Testis (tissue), 3 donors: ENCODE measurements around the gene CRADD. TPM values are rescaled to one million over a fixed set of nuclear protein-coding genes. Genes with fewer than 3 reads are reported as not detected.

Experiments
- DNase-seq: peaks from one replicate; pipeline ENCODE4 v3.0.0-alpha.2; 2019
- H3K27ac ChIP-seq, 2 donors: fragments of 200-600 bp; sonication (generic); one replicate each; pipeline ENCODE4 v1.5.1; 2019
- H3K27me3 ChIP-seq: fragments of 200-600 bp; sonication (generic); one replicate; pipeline ENCODE4 v1.5.1; 2019
- H3K36me3 ChIP-seq: fragments of 200-600 bp; sonication (generic); one replicate; pipeline ENCODE4 v1.5.1; 2017; ENCODE audit warnings: low read depth; ENCODE audit errors: missing control alignments
- H3K4me1 ChIP-seq: fragments of 200-600 bp; sonication (generic); one replicate; pipeline ENCODE4 v1.5.1; 2019
- H3K4me3 ChIP-seq, 2 donors: fragments of 200-600 bp; sonication (generic); one replicate each; pipeline ENCODE4 v1.5.1; 2017 to 2019
- H3K9me3 ChIP-seq: fragments of 200-600 bp; sonication (generic); one replicate; pipeline ENCODE4 v1.5.1; 2017
- CTCF ChIP-seq, 3 experiments: fragments of 450-650 bp in 2 of 3; fragments of 200-600 bp in 1 of 3; sonication (generic) in 1 of 3; IDR thresholded peaks; one replicate each; pipeline ENCODE4 v1.5.1; 2016 to 2019; ENCODE audit warnings: antibody characterized with exemption in 3 of 3, mild to moderate bottlenecking in 2 of 3, moderate library complexity in 1 of 3
- POLR2A ChIP-seq: fragments of 450-650 bp; IDR thresholded peaks from one replicate; pipeline ENCODE4 v1.6.1; 2017; ENCODE audit warnings: antibody characterized with exemption, mild to moderate bottlenecking, moderate library complexity
- WGBS, 2 donors: methylation state at CpG; one replicate each; pipeline ENCODE4 v1.1.5; 2018; 5-methylcytosine and 5-hydroxymethylcytosine counted together
- intact Hi-C: fragments of 100-400 bp; cut with DNase I; formaldehyde crosslinking; loops from one replicate; pipeline ENCODE4 v1.15.1; 2023; ENCODE audit warnings: low total_unique reads
- polyA plus RNA-seq: library from polyadenylated mRNA; stranded (reverse); fragments of 350-450 nt; fragmentation: Illumina TruSeq; extraction: RNeasy Lipid Tissue Mini Kit (QIAGEN cat#74804); gene quantifications from one replicate; pipeline ENCODE4 v1.2.3, GENCODE V29; 2014; ENCODE audit warnings: low read depth, low replicate concordance; ENCODE audit not compliant: insufficient read depth
- small RNA-seq, 2 donors: library from RNA; depleted of rRNA; stranded (forward); fragments of <200 nt; gene quantifications; one replicate each; pipeline ENCODE3, GENCODE V24; 2016
- total RNA-seq, 2 donors: library from RNA; depleted of rRNA; stranded (reverse); fragments of >200 nt; gene quantifications; one replicate each; pipeline ENCODE4 v1.2.3, GENCODE V29; 2016

The CRADD gene
- total and polyA plus RNA-seq, 3 donors from 2014 or later, result 43.2 to 53.0 (median 46.0) TPM

GRCh38 chr12:93939641-93940325 lies 262.6 kb downstream of the CRADD start:
- Histone ChIP-seq H3K27me3 (no peaks in the 10 kb centered on the region), H3K4me1 (no peaks in the 10 kb centered on the region), H3K9me3 (no peaks in the 10 kb centered on the region), H3K36me3 (no peaks in the 10 kb centered on the region), H3K4me3 (no peak overlapping the region), H3K27ac (no peak overlapping the region)
- no peak for DNase-seq
- 84 to 86% methylated on average over 7 of the region's 7 CpGs for WGBS, 2 donors
- intact Hi-C loops, result no loop called here
- no peak for TF ChIP-seq POLR2A
- TF ChIP-seq CTCF (IDR thresholded peaks at IDR 0.05), result no peak

GRCh38 chr12:93943780-93944179 lies 266.6 kb downstream of the CRADD start:
- no peaks in the 10 kb centered on the region for H3K27me3 ChIP-seq
- no peaks in the 10 kb centered on the region for H3K36me3 ChIP-seq
- intact Hi-C loops, result no loop called here
- TF ChIP-seq CTCF (IDR thresholded peaks at IDR 0.05) (no peak), POLR2A (no peak)
- H3K9me3 ChIP-seq, result no peaks in the 10 kb centered on the region
- no peak overlapping the region for H3K27ac ChIP-seq
- H3K4me3 ChIP-seq, result no peak overlapping the region
- WGBS, 2 donors, result 73 to 77% methylated on average over 2 of the region's 2 CpGs
- no peak for DNase-seq
- H3K4me1 ChIP-seq, result no peaks in the 10 kb centered on the region

GRCh38 chr12:93944201-93944600 lies 267.0 kb downstream of the CRADD start:
- Histone ChIP-seq H3K36me3 (no peaks in the 10 kb centered on the region), H3K4me3 (no peak overlapping the region), H3K4me1 (no peaks in the 10 kb centered on the region), H3K27me3 (no peaks in the 10 kb centered on the region), H3K9me3 (no peaks in the 10 kb centered on the region), H3K27ac (no peak overlapping the region)
- DNase-seq, result no peak
- intact Hi-C loops, result no loop called here
- TF ChIP-seq POLR2A (no peak), CTCF (IDR thresholded peaks at IDR 0.05) (no peak)
- 79 to 88% methylated on average over 8 of the region's 8 CpGs for WGBS, 2 donors

Small RNAs within 50 kb of the gene (small RNA-seq; reads per million reads assigned to genes)
- gene RN7SL630P, result 0 reads per million in 2 donors

Other genes with a start within 250 kb of the CRADD start
- gene UBE2N, start 235.4 kb upstream of the CRADD start, total RNA-seq, result 100 to 1,000 TPM in 1 of 2 donors, 10 to 100 TPM in 1; 99.4 to 181 TPM
- 368 TPM for gene UBE2N, start 235.4 kb upstream of the CRADD start, polyA plus RNA-seq
- 10 to 100 TPM; 38.8 to 39.6 TPM for gene MRPL42, start 209.9 kb upstream of the CRADD start, total RNA-seq
- gene MRPL42, start 209.9 kb upstream of the CRADD start, polyA plus RNA-seq, result 93.5 TPM
- 10 to 100 TPM; 19.3 to 25.4 TPM for gene SOCS2, start 104.7 kb upstream of the CRADD start, total RNA-seq
- gene SOCS2, start 104.7 kb upstream of the CRADD start, polyA plus RNA-seq, result 24.1 TPM